Measurements from ENCODE around the gene INPP5A. TPM values are rescaled to one million over a fixed set of nuclear protein-coding genes. Genes with fewer than 3 reads are reported as not detected.

The INPP5A gene
- total and polyA plus RNA-seq, 9 of the 15 experiments (the other 6 are each of a cell fraction or from before 2014, with no cell fraction given) = 0.66 to 11.6 (median 7.7) TPM

- FAIRE-seq (no peak), DNase-seq (ENCODE audit: extremely low read depth in 1 of 4, low spot score in 3 of 4) (no peak), ATAC-seq (no peak)
- H3K27me3 ChIP-seq (ENCODE audit: control insufficient read depth in 2 of 2, insufficient read depth in 2 of 2, low read length in 2 of 2) = no peaks in the 10 kb centered on the region
- no peaks in the 10 kb centered on the region for H3K36me3 ChIP-seq (ENCODE audit: control insufficient read depth, insufficient read depth, low read length)
- H4K20me1 ChIP-seq (replicated peaks; ENCODE audit: control insufficient read depth, insufficient read depth, low read length) = no peaks in the 10 kb centered on the region; the same call in 1 of the 2 replicates
- H3K9me3 ChIP-seq (replicated peaks; ENCODE audit: control insufficient read depth, insufficient read depth, low read depth, low read length) = no peaks in the 10 kb centered on the region
- no peak overlapping the region for H3K9ac ChIP-seq (ENCODE audit: insufficient read depth in 1 of 2, low read depth in 2 of 2, low read length in 2 of 2)
- TF ChIP-seq PRMT5 (CRISPR knock-in tag; IDR thresholded peaks at IDR 0.05) (no peak), CCAR2 (IDR thresholded peaks at IDR 0.05; ENCODE audit: low read depth, low read length) (no peak), ETS2 (tag; IDR thresholded peaks at IDR 0.05; ENCODE audit: borderline replicate concordance, poor library complexity, severe bottlenecking) (no peak)
- no TSS peak for BruUV-seq (replicated peaks)
- in situ Hi-C loops (cut with MboI) = loop anchor here (25.0 kb wide), 1 partner anchor 459 kb away; no protein-coding TSS in a partner anchor
- H2AFZ ChIP-seq (ENCODE audit: low read depth, low read length) = no peak overlapping the region
- no peaks in the 10 kb centered on the region for H3K79me2 ChIP-seq (ENCODE audit: control insufficient read depth, insufficient read depth, low read length)
- H3K4me3 ChIP-seq = no peak overlapping the region
- H3K4me1 ChIP-seq (replicated peaks in 1 of 2; ENCODE audit: control insufficient read depth in 2 of 2, insufficient read depth in 2 of 2, low read length in 2 of 2) = peaks cover 0 to 20% of the 10 kb centered on the region in 2 experiments; a peak in 2 of 5 replicates
- H3K27ac ChIP-seq (ENCODE audit: extremely low read depth, low read depth, low read length) = no peak overlapping the region
- no peaks in the 10 kb centered on the region for H3K9me1 ChIP-seq (ENCODE audit: control insufficient read depth, insufficient read depth, low read length)
- intact Hi-C loops (cut with micrococcal nuclease) = loop anchor here (10.0 kb wide), 1 partner anchor 142 kb away; no protein-coding TSS in a partner anchor
- no peak overlapping the region for H3K4me2 ChIP-seq (ENCODE audit: insufficient read depth, low read length)
- POLR2A ChIA-PET = no interaction called here
- 62% methylated on average over 8 of the region's 31 CpGs for WGBS (ENCODE audit: insufficient coverage, low coverage, missing lambda C conversion rate)
- CTCF ChIA-PET (ENCODE audit: low intra/inter-chr PET ratio) = no interaction called here
Observed at GRCh38 chr10:132652936-132653590, 115.5 kb downstream of the INPP5A start.

DNA sequence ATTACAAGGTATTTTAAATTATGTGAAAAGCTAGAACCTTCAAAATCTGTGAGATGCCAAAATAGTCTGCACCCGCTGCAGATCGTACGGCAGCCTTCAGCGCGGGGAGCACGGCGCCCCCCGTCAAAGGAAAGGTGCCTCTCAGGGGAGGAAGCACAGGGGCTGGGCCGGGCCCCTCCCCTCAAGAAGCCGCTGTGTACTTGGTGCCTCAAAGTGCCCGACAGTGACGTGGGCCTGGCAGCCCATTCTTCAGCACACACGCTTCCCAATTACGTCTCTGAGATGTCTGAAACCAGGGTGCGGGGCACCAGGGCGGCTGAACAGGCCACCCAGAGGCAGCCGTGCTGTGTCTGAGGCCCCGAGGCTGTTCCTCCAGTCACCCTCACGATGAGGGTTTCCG, 116.1 kb downstream of the INPP5A start:
- no peak for DNase-seq (ENCODE audit: extremely low read depth in 1 of 4, low spot score in 3 of 4)
- in situ Hi-C loops (cut with MboI) = loop anchor here (25.0 kb wide), 1 partner anchor 459 kb away; no protein-coding TSS in a partner anchor
- Histone ChIP-seq H3K79me2 (ENCODE audit: control insufficient read depth, insufficient read depth, low read length) (no peaks in the 10 kb centered on the region), H2AFZ (ENCODE audit: low read depth, low read length) (no peak overlapping the region), H3K27me3 (ENCODE audit: control insufficient read depth in 2 of 2, insufficient read depth in 2 of 2, low read length in 2 of 2) (no peaks in the 10 kb centered on the region), H3K9me1 (ENCODE audit: control insufficient read depth, insufficient read depth, low read length) (no peaks in the 10 kb centered on the region), H3K9me3 (replicated peaks; ENCODE audit: control insufficient read depth, insufficient read depth, low read depth, low read length) (no peaks in the 10 kb centered on the region), H3K36me3 (ENCODE audit: control insufficient read depth, insufficient read depth, low read length) (no peaks in the 10 kb centered on the region), H3K4me1 (replicated peaks in 1 of 2; ENCODE audit: control insufficient read depth in 2 of 2, insufficient read depth in 2 of 2, low read length in 2 of 2) (peaks cover 0 to 19% of the 10 kb centered on the region in 2 experiments; a peak in 2 of 5 replicates), H3K4me2 (ENCODE audit: insufficient read depth, low read length) (no peak overlapping the region), H3K4me3 (no peak overlapping the region), H3K27ac (ENCODE audit: extremely low read depth, low read depth, low read length) (no peak overlapping the region), H4K20me1 (replicated peaks; ENCODE audit: control insufficient read depth, insufficient read depth, low read length) (no peaks in the 10 kb centered on the region; the same call in 1 of the 2 replicates), H3K9ac (ENCODE audit: insufficient read depth in 1 of 2, low read depth in 2 of 2, low read length in 2 of 2) (no peak overlapping the region)
- intact Hi-C loops (cut with micrococcal nuclease) = loop anchor here (10.0 kb wide), 1 partner anchor 141 kb away; no protein-coding TSS in a partner anchor
- CTCF ChIA-PET (ENCODE audit: low intra/inter-chr PET ratio) = interaction anchor here (1.6 kb wide), 1 partner anchor 240 kb away, joined by 4 read pairs; no protein-coding TSS in a partner anchor
- BruUV-seq (replicated peaks) = no TSS peak
- no peak for FAIRE-seq
- 70% methylated on average over 13 of the region's 20 CpGs for WGBS (ENCODE audit: insufficient coverage, low coverage, missing lambda C conversion rate)
- ATAC-seq = no peak
- POLR2A ChIA-PET = no interaction called here
- TF ChIP-seq ZNF699 (CRISPR knock-in tag; IDR thresholded peaks at IDR 0.05; ENCODE audit: insufficient replicate concordance) (no peak), PHB (CRISPR knock-in tag; IDR thresholded peaks at IDR 0.05) (no peak)
- TF ChIP-seq, protein P1, sequence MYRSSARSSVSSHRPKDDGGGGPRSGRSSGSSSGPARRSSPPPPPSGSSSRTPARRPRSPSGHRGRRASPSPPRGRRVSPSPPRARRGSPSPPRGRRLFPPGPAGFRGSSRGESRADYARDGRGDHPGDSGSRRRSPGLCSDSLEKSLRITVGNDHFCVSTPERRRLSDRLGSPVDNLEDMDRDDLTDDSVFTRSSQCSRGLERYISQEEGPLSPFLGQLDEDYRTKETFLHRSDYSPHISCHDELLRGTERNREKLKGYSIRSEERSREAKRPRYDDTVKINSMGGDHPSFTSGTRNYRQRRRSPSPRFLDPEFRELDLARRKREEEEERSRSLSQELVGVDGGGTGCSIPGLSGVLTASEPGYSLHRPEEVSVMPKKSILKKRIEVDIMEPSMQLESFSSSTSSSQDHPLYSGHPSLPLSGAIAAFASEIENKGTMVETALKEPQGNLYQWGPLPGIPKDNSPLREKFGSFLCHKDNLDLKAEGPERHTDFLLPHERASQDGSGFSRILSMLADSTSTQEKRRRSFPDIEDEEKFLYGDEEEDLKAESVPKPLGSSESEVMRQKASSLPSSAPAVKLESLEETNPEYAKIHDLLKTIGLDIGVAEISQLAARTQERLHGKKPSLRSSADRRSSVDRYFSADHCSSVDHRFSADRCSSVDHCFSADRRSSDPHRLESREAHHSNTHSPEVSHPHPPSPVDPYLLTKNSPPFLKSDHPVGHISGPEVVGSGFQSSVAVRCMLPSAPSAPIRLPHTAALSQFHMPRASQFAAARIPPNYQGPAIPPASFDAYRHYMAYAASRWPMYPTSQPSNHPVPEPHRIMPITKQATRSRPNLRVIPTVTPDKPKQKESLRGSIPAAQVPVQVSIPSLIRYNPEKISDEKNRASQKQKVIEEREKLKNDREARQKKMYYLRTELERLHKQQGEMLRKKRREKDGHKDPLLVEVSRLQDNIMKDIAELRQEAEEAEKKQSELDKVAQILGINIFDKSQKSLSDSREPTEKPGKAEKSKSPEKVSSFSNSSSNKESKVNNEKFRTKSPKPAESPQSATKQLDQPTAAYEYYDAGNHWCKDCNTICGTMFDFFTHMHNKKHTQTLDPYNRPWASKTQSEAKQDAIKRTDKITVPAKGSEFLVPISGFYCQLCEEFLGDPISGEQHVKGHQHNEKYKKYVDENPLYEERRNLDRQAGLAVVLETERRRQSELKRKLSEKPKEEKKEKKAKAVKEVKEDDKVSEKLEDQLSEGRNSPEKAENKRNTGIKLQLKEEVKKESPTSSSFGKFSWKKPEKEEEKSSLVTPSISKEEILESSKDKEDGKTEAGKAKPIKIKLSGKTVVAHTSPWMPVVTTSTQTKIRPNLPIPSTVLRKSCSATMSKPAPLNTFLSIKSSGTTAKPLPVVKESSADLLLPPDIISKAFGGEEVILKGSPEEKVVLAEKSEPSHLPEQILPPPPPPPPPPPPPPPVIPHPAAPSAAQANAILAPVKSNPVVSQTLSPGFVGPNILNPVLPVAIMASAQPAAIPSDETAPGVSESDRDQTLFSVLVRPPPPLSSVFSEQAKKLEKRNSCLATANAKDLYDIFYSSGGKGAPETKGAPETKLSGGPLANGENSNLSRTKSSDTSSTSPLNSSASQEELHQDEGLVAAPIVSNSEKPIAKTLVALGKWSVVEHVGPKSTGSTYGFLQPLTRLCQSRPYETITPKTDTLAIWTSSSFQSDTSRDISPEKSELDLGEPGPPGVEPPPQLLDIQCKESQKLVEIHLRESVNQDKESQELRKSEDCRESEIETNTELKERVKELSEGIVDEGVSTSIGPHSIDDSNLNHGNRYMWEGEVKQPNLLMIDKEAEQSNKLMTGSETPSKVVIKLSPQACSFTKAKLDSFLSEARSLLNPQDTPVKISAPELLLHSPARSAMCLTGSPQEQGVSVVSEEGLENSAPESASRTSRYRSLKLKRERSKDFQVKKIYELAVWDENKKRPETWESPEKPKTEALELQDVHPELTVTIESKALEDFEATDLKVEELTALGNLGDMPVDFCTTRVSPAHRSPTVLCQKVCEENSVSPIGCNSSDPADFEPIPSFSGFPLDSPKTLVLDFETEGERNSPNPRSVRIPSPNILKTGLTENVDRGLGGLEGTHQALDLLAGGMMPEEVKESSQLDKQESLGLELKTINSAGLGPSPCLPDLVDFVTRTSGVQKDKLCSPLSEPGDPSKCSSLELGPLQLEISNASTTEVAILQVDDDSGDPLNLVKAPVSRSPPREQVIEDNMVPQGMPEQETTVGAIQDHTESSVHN (IDR thresholded peaks at IDR 0.05; ENCODE audit: borderline replicate concordance in 1 of 2, low read depth in 1 of 2) = no peak

All from K562 (cell line).